Neural progenitor cell (in vitro differentiated cells): ENCODE data around the gene PROC.

Experiments used
- CTCF ChIP-seq: fragments of 200-600 bp; sonication (generic); IDR thresholded peaks from 2 replicates; pipeline ENCODE4 v1.5.1; 2017; ENCODE audit warnings: antibody characterized with exemption, mild to moderate bottlenecking
- EZH2 ChIP-seq: fragments of 200-600 bp; sonication (generic); IDR thresholded peaks from 2 replicates; pipeline ENCODE4 v1.6.1; 2017; ENCODE audit warnings: antibody characterized with exemption, mild to moderate bottlenecking, moderate library complexity
- EZH2phosphoT487 ChIP-seq: fragments of 200-600 bp; sonication (generic); IDR thresholded peaks from 2 replicates; pipeline ENCODE4 v1.6.1; 2017; ENCODE audit warnings: antibody characterized with exemption

GRCh38 chr2:127387655-127388422 lies 30.4 kb upstream of the PROC start, which contains the start of gene MAP3K2:
- TF ChIP-seq EZH2: no peak
- TF ChIP-seq CTCF: peak; percentile 7
- TF ChIP-seq EZH2phosphoT487: no peak
